OCI-LY1 (cell line): ENCODE data around the gene PTGER4.

Experiments used
- H2AFZ ChIP-seq: fragments of 200-600 bp; sonication (generic), shearing (Covaris generic); 2 replicates; pipeline ENCODE4 v1.6.0; 2014; ENCODE audit warnings: antibody characterized with exemption, mild to moderate bottlenecking, low read length
- H3F3A ChIP-seq: fragments of 200-600 bp; sonication (generic), shearing (Covaris generic); 2 replicates; pipeline ENCODE4 v1.6.0; 2014; ENCODE audit warnings: mild to moderate bottlenecking, antibody characterized with exemption, low read length, moderate library complexity; ENCODE audit not compliant: insufficient read depth
- H3K27ac ChIP-seq: fragments of 200-600 bp; sonication (generic); 2 replicates; pipeline ENCODE4 v1.5.1; 2014; ENCODE audit warnings: low read length, mixed run types, mild to moderate bottlenecking, low read depth; ENCODE audit not compliant: poor library complexity, severe bottlenecking
- H3K27me3 ChIP-seq: fragments of 200-600 bp; sonication (generic); 2 replicates; pipeline ENCODE4 v1.6.0; 2014; ENCODE audit warnings: antibody characterized with exemption, mild to moderate bottlenecking, low read length, moderate library complexity; ENCODE audit not compliant: insufficient read depth
- H3K36me3 ChIP-seq: fragments of 200-600 bp; sonication (generic); 2 replicates; pipeline ENCODE4 v1.6.1; 2014; ENCODE audit warnings: mild to moderate bottlenecking, antibody characterized with exemption, low read length, moderate library complexity, mixed read lengths; ENCODE audit not compliant: insufficient read depth
- H3K4me1 ChIP-seq: fragments of 200-600 bp; sonication (generic); 2 replicates; pipeline ENCODE4 v1.5.1; 2014; ENCODE audit warnings: mild to moderate bottlenecking, low read length, moderate library complexity; ENCODE audit not compliant: insufficient read depth, severe bottlenecking
- H3K4me2 ChIP-seq: fragments of 200-600 bp; sonication (generic), shearing (Covaris generic); 2 replicates; pipeline ENCODE4 v1.6.1; 2014; ENCODE audit warnings: low read length
- H3K4me3 ChIP-seq: fragments of 200-600 bp; sonication (generic); 2 replicates; pipeline ENCODE4 v1.5.1; 2014; ENCODE audit warnings: low read length, low read depth, mild to moderate bottlenecking, mixed read lengths; ENCODE audit not compliant: poor library complexity, severe bottlenecking
- H3K79me2 ChIP-seq: fragments of 200-600 bp; shearing (Covaris generic); 2 replicates; pipeline ENCODE4 v1.6.1; 2016; ENCODE audit warnings: mixed run types, low read length, mixed read lengths; ENCODE audit not compliant: insufficient read depth
- H3K9ac ChIP-seq: fragments of 200-600 bp; sonication (generic), shearing (Covaris generic); 2 replicates; pipeline ENCODE4 v1.6.1; 2014; ENCODE audit warnings: mild to moderate bottlenecking, low read length, mixed read lengths
- H3K9me2 ChIP-seq: fragments of 200-600 bp; sonication (generic), shearing (Covaris generic); 2 replicates; pipeline ENCODE4 v1.6.1; 2014; ENCODE audit warnings: low read depth, mild to moderate bottlenecking, low read length, mixed read lengths
- H3K9me3 ChIP-seq: fragments of 200-600 bp; shearing (Covaris generic); 2 replicates; pipeline ENCODE4 v1.6.1; 2014; ENCODE audit warnings: low read length, mixed read lengths
- H4K20me1 ChIP-seq: fragments of 200-600 bp; sonication (generic), shearing (Covaris generic); 2 replicates; pipeline ENCODE4 v1.6.0; 2016; ENCODE audit warnings: mild to moderate bottlenecking, low read length; ENCODE audit not compliant: insufficient read depth
- EZH2 ChIP-seq: fragments of 200-600 bp; sonication (generic), shearing (Covaris generic); IDR thresholded peaks from 2 replicates; pipeline ENCODE4 v1.8.0; 2017; ENCODE audit warnings: borderline replicate concordance, mixed run types, mild to moderate bottlenecking, antibody characterized with exemption, low read length, moderate library complexity, mixed read lengths
- TF ChIP-seq, protein P1 (sequence below): fragments of 200-600 bp; sonication (generic), shearing (Covaris generic); IDR thresholded peaks from 2 replicates; pipeline ENCODE4 v1.5.1; 2017; ENCODE audit warnings: mild to moderate bottlenecking, antibody characterized with exemption, low read length, moderate library complexity, mixed read lengths

PTGER4 gene

DNA sequence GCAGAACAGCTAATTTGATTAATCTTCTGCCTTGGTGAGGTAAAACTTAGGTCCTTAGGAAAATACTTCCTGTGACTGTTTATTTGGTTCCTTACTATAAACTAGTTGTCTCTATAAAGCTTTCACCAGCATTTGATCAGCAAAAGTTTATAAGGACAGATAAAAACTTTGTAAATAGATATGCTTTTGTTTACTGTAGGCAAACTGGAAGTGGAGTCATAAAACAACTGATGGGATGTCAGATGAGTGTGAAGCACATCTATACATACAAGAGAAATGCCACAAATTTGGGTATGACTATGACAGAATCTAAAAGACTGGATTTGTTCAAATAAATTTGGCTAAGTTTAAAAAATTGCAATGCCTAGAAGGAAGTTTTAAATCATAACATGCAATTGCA, 5.5 kb downstream of the PTGER4 start:
- Histone ChIP-seq H3K27me3 (no peaks in the 10 kb centered on the region), H2AFZ (no peak overlapping the region), H3K4me1 (peaks cover 79% of the 10 kb centered on the region), H3K9me3 (no peaks in the 10 kb centered on the region), H3F3A (no peaks in the 10 kb centered on the region), H3K9ac (no peak overlapping the region), H3K27ac (peak overlapping the region; percentile 3), H3K36me3 (peaks cover 41% of the 10 kb centered on the region), H4K20me1 (no peaks in the 10 kb centered on the region), H3K79me2 (peaks cover 82% of the 10 kb centered on the region), H3K4me3 (peak overlapping the region; percentile 45), H3K4me2 (peak overlapping the region; percentile 63), H3K9me2 (no peaks in the 10 kb centered on the region)
- TF ChIP-seq, protein P1, sequence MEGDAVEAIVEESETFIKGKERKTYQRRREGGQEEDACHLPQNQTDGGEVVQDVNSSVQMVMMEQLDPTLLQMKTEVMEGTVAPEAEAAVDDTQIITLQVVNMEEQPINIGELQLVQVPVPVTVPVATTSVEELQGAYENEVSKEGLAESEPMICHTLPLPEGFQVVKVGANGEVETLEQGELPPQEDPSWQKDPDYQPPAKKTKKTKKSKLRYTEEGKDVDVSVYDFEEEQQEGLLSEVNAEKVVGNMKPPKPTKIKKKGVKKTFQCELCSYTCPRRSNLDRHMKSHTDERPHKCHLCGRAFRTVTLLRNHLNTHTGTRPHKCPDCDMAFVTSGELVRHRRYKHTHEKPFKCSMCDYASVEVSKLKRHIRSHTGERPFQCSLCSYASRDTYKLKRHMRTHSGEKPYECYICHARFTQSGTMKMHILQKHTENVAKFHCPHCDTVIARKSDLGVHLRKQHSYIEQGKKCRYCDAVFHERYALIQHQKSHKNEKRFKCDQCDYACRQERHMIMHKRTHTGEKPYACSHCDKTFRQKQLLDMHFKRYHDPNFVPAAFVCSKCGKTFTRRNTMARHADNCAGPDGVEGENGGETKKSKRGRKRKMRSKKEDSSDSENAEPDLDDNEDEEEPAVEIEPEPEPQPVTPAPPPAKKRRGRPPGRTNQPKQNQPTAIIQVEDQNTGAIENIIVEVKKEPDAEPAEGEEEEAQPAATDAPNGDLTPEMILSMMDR = no peak
- no peak for TF ChIP-seq EZH2

DNA sequence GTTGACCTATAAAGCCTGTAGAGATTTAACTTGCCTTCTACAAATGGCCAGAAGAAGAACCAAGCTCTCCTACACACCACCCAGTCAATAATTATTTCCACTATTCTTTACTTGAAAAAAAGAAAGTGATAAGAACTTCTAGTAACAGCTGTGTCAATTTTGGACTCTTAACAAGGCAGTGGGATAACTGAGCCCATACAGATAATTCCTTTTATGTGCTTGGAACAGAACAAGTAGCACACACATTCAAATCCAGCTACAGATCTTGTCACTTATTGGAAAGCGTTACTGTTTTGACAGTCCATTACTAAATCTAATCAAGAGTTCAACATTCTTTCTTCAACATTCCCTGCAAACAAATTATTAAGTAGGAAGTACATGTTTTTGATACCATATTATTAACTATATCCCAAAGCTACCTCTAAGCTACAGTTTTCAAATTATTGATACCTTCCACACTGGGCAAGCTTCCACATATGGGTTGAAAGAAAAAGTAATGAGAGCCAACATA, 6.3 kb downstream of the PTGER4 start:
- Histone ChIP-seq H3K4me1 (peaks cover 78% of the 10 kb centered on the region), H3K9me3 (no peaks in the 10 kb centered on the region), H3F3A (no peaks in the 10 kb centered on the region), H3K27ac (no peak overlapping the region), H2AFZ (no peak overlapping the region), H3K79me2 (peaks cover 80% of the 10 kb centered on the region), H3K27me3 (no peaks in the 10 kb centered on the region), H3K9ac (no peak overlapping the region), H3K9me2 (no peaks in the 10 kb centered on the region), H3K4me3 (no peak overlapping the region), H3K4me2 (peak overlapping the region; percentile 63), H3K36me3 (peaks cover 46% of the 10 kb centered on the region), H4K20me1 (no peaks in the 10 kb centered on the region)
- TF ChIP-seq EZH2 = no peak
- TF ChIP-seq, protein P1 = no peak

DNA sequence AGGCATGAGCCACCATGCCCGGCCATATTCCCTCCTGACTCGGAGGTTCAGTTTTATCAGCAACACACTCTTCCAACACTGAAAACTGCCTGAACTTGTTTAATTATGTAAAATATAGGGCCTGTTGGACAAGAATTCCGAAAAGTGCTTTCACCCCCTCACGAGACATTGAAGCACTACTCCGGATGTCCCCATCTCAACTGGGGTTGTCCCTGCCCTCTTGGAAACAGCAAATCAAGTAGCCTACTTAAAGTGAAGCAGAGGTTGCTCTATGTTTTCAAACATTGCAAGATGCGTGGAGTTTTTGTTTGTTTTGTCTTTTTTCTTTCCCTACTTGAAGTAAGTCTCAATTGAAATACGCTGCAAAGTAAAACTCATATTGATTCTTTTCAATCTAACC, 7.6 kb downstream of the PTGER4 start:
- peak overlapping the region; percentile 39 for H3K27ac ChIP-seq
- no peaks in the 10 kb centered on the region for H3K9me2 ChIP-seq
- H3K36me3 ChIP-seq = peaks cover 46% of the 10 kb centered on the region
- no peaks in the 10 kb centered on the region for H3K9me3 ChIP-seq
- peak overlapping the region; percentile 48 for H3K4me2 ChIP-seq
- no peaks in the 10 kb centered on the region for H3F3A ChIP-seq
- peak overlapping the region; percentile 17; the same call in 1 of the 2 replicates for H3K9ac ChIP-seq
- no peak overlapping the region for H3K4me3 ChIP-seq
- peaks cover 69% of the 10 kb centered on the region for H3K79me2 ChIP-seq
- no peak for TF ChIP-seq EZH2
- TF ChIP-seq, protein P1 = no peak
- no peaks in the 10 kb centered on the region for H4K20me1 ChIP-seq
- peaks cover 65% of the 10 kb centered on the region for H3K4me1 ChIP-seq
- H3K27me3 ChIP-seq = no peaks in the 10 kb centered on the region
- H2AFZ ChIP-seq = no peak overlapping the region
